Epithelial cell of prostate (primary cell): Measurements from ENCODE around the gene PADI4.

Experiments
- DNase-seq: peaks from one replicate; pipeline ENCODE4 v3.0.0-alpha.2; 2011; ENCODE audit warnings: low read depth, low spot score
- H3K27ac ChIP-seq: fragments of 450-650 bp; 2 replicates; pipeline ENCODE4 v1.5.1; 2017; ENCODE audit warnings: mild to moderate bottlenecking

The PADI4 gene

GRCh38 chr1:17412093-17412870 is 104.3 kb downstream of the PADI4 start:
- no peak overlapping the region for H3K27ac ChIP-seq
- no peak for DNase-seq
